Gastrocnemius medialis (tissue), 4 donors: Measurements from ENCODE around the gene ESPNL.

Source experiments
- CTCF ChIP-seq, 5 experiments: fragments of 450-650 bp in 3 of 5; fragments of 200-600 bp in 2 of 5; sonication (generic) in 2 of 5; IDR thresholded peaks in 4 of 5; conservative IDR thresholded peaks in 1 of 5; 1 replicate in 4 of 5; 2 replicates in 1 of 5; pipeline ENCODE4 v1.5.1; 2016 to 2019; ENCODE audit warnings: antibody characterized with exemption in 5 of 5, mild to moderate bottlenecking in 3 of 5, moderate library complexity in 3 of 5
- POLR2A ChIP-seq, 2 donors: fragments of 450-650 bp; IDR thresholded peaks; one replicate each; pipeline ENCODE4 v1.6.1; 2017; ENCODE audit warnings: antibody characterized with exemption in 2 of 2, mild to moderate bottlenecking in 2 of 2, moderate library complexity in 2 of 2

GRCh38 chr2:238158509-238159070 is 58.5 kb downstream of the ESPNL start, which contains the start of gene ERFE:
- peak in 2 of 5 experiments; percentile 58 to 69 for TF ChIP-seq CTCF (IDR thresholded peaks at IDR 0.05 in 4 of 5, conservative IDR thresholded peaks at IDR 0.05 in 1 of 5)
- TF ChIP-seq POLR2A (IDR thresholded peaks at IDR 0.05) = peak in 1 of 2 donors; percentile 5
